Measurements from ENCODE around the gene MYO1D. TPM values are rescaled to one million over a fixed set of nuclear protein-coding genes. Genes with fewer than 3 reads are reported as not detected.
"Not testable (repeated sequence)": the region's sequence is repeated elsewhere in the genome, so short reads cannot be mapped to it uniquely, and the experiment has no call there.

MYO1D gene
- total and polyA plus RNA-seq, 4 donors, result 4.5 to 22.9 (median 13.3) TPM

DNA sequence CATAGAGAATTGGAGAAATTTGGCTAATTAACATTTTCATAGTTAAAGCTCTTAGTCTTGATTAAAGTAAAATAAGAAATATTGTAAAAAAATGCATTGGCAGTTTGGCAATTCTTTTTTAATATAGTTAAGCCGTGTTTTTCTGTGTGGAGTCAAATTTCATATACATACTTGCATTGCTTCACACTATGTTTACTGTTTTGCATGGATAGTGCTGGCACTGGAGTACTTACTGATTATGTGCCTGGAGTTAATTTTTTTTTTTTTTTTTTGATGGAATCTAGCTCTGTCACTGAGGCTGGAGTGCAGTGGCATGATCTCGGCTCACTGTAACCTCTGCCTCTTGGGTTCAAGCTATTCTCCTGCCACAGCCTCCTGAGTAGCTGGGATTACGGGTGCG, 43.0 kb upstream of the MYO1D start:
- H3K4me1 ChIP-seq (ENCODE audit: control insufficient read depth in 4 of 4, insufficient read depth in 4 of 4, low read length in 3 of 4); H3K9ac ChIP-seq (ENCODE audit: low read depth in 1 of 2, low read length in 2 of 2); H3K9me3 ChIP-seq (ENCODE audit: control insufficient read depth in 4 of 4, low read length in 3 of 4); H3K27ac ChIP-seq (ENCODE audit: low read depth in 1 of 2, low read length in 2 of 2); H3K4me3 ChIP-seq (ENCODE audit: low read depth in 1 of 3, low read length in 3 of 3); H3K36me3 ChIP-seq (ENCODE audit: control insufficient read depth in 4 of 4, insufficient read depth in 3 of 4, low read depth in 1 of 4, low read length in 3 of 4); DNase-seq (ENCODE audit: low spot score); H3K27me3 ChIP-seq (ENCODE audit: control insufficient read depth in 4 of 4, insufficient read depth in 4 of 4, low read length in 3 of 4): not testable (repeated sequence)
- WGBS, result 93% methylated on average over 4 of the region's 4 CpGs

GRCh38 chr17:32917842-32918241, 40.9 kb upstream of the MYO1D start:
- no peak overlapping the region for H3K9ac ChIP-seq (ENCODE audit: low read depth in 1 of 2, low read length in 2 of 2)
- WGBS, result 89% methylated on average over 5 of the region's 5 CpGs
- TF ChIP-seq FOXA2 (IDR thresholded peaks at IDR 0.05) (no peak), EGR1 (IDR thresholded peaks at IDR 0.05; ENCODE audit: low read depth in 2 of 2) (no peak), NR2F2 (IDR thresholded peaks at IDR 0.05) (no peak), YY1 (IDR thresholded peaks at IDR 0.05) (no peak), HNF4A (conservative IDR thresholded peaks at IDR 0.05) (no peak), TAF1 (conservative IDR thresholded peaks at IDR 0.05) (no peak), JUND (IDR thresholded peaks at IDR 0.05) (no peak), RXRA (IDR thresholded peaks at IDR 0.05) (no peak), FOXA1 (IDR thresholded peaks at IDR 0.05) (no peak), MAX (IDR thresholded peaks at IDR 0.05) (no peak), HNF4G (IDR thresholded peaks at IDR 0.05) (no peak), RAD21 (IDR thresholded peaks at IDR 0.05) (no peak), GABPA (IDR thresholded peaks at IDR 0.05 in 1 of 2, conservative IDR thresholded peaks at IDR 0.05 in 1 of 2) (no peak)
- TF ChIP-seq, protein P1, sequence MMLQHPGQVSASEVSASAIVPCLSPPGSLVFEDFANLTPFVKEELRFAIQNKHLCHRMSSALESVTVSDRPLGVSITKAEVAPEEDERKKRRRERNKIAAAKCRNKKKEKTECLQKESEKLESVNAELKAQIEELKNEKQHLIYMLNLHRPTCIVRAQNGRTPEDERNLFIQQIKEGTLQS (IDR thresholded peaks at IDR 0.05), result no peak
- TF ChIP-seq, protein P2, sequence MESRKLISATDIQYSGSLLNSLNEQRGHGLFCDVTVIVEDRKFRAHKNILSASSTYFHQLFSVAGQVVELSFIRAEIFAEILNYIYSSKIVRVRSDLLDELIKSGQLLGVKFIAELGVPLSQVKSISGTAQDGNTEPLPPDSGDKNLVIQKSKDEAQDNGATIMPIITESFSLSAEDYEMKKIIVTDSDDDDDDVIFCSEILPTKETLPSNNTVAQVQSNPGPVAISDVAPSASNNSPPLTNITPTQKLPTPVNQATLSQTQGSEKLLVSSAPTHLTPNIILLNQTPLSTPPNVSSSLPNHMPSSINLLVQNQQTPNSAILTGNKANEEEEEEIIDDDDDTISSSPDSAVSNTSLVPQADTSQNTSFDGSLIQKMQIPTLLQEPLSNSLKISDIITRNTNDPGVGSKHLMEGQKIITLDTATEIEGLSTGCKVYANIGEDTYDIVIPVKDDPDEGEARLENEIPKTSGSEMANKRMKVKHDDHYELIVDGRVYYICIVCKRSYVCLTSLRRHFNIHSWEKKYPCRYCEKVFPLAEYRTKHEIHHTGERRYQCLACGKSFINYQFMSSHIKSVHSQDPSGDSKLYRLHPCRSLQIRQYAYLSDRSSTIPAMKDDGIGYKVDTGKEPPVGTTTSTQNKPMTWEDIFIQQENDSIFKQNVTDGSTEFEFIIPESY (IDR thresholded peaks at IDR 0.05), result no peak
- TF ChIP-seq, protein P3, sequence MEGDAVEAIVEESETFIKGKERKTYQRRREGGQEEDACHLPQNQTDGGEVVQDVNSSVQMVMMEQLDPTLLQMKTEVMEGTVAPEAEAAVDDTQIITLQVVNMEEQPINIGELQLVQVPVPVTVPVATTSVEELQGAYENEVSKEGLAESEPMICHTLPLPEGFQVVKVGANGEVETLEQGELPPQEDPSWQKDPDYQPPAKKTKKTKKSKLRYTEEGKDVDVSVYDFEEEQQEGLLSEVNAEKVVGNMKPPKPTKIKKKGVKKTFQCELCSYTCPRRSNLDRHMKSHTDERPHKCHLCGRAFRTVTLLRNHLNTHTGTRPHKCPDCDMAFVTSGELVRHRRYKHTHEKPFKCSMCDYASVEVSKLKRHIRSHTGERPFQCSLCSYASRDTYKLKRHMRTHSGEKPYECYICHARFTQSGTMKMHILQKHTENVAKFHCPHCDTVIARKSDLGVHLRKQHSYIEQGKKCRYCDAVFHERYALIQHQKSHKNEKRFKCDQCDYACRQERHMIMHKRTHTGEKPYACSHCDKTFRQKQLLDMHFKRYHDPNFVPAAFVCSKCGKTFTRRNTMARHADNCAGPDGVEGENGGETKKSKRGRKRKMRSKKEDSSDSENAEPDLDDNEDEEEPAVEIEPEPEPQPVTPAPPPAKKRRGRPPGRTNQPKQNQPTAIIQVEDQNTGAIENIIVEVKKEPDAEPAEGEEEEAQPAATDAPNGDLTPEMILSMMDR (IDR thresholded peaks at IDR 0.05; ENCODE audit: low read depth, low read length, missing input control), result no peak
- no peaks in the 10 kb centered on the region for H3K36me3 ChIP-seq (ENCODE audit: control insufficient read depth in 4 of 4, insufficient read depth in 3 of 4, low read depth in 1 of 4, low read length in 3 of 4)
- H3K4me1 ChIP-seq (ENCODE audit: control insufficient read depth in 4 of 4, insufficient read depth in 4 of 4, low read length in 3 of 4), result no peaks in the 10 kb centered on the region
- DNase-seq (ENCODE audit: low spot score), result peak; percentile 6
- no peak overlapping the region for H3K27ac ChIP-seq (ENCODE audit: low read depth in 1 of 2, low read length in 2 of 2)
- no peak overlapping the region for H3K4me3 ChIP-seq (ENCODE audit: low read depth in 1 of 3, low read length in 3 of 3)
- no peaks in the 10 kb centered on the region for H3K27me3 ChIP-seq (ENCODE audit: control insufficient read depth in 4 of 4, insufficient read depth in 4 of 4, low read length in 3 of 4)
- no peaks in the 10 kb centered on the region for H3K9me3 ChIP-seq (ENCODE audit: control insufficient read depth in 4 of 4, low read length in 3 of 4)

- no peaks in the 10 kb centered on the region for H3K36me3 ChIP-seq (ENCODE audit: control insufficient read depth in 4 of 4, insufficient read depth in 3 of 4, low read depth in 1 of 4, low read length in 3 of 4)
- no peak overlapping the region for H3K27ac ChIP-seq (ENCODE audit: low read depth in 1 of 2, low read length in 2 of 2)
- no peaks in the 10 kb centered on the region for H3K27me3 ChIP-seq (ENCODE audit: control insufficient read depth in 4 of 4, insufficient read depth in 4 of 4, low read length in 3 of 4)
- peaks cover 0 to 6% (median 3%) of the 10 kb centered on the region in 4 donors for H3K4me1 ChIP-seq (ENCODE audit: control insufficient read depth in 4 of 4, insufficient read depth in 4 of 4, low read length in 3 of 4)
- H3K4me3 ChIP-seq (ENCODE audit: low read depth in 1 of 3, low read length in 3 of 3), result no peak overlapping the region
- H3K9me3 ChIP-seq (ENCODE audit: control insufficient read depth in 4 of 4, low read length in 3 of 4), result no peaks in the 10 kb centered on the region
- DNase-seq (ENCODE audit: low spot score), result no peak
- no peak overlapping the region for H3K9ac ChIP-seq (ENCODE audit: low read depth in 1 of 2, low read length in 2 of 2)
- no peak for TF ChIP-seq FOXA1 (IDR thresholded peaks at IDR 0.05)
- TF ChIP-seq, protein P3 (IDR thresholded peaks at IDR 0.05; ENCODE audit: low read depth, low read length, missing input control), result no peak
- TF ChIP-seq TAF1 (conservative IDR thresholded peaks at IDR 0.05), result no peak
- TF ChIP-seq, protein P4, sequence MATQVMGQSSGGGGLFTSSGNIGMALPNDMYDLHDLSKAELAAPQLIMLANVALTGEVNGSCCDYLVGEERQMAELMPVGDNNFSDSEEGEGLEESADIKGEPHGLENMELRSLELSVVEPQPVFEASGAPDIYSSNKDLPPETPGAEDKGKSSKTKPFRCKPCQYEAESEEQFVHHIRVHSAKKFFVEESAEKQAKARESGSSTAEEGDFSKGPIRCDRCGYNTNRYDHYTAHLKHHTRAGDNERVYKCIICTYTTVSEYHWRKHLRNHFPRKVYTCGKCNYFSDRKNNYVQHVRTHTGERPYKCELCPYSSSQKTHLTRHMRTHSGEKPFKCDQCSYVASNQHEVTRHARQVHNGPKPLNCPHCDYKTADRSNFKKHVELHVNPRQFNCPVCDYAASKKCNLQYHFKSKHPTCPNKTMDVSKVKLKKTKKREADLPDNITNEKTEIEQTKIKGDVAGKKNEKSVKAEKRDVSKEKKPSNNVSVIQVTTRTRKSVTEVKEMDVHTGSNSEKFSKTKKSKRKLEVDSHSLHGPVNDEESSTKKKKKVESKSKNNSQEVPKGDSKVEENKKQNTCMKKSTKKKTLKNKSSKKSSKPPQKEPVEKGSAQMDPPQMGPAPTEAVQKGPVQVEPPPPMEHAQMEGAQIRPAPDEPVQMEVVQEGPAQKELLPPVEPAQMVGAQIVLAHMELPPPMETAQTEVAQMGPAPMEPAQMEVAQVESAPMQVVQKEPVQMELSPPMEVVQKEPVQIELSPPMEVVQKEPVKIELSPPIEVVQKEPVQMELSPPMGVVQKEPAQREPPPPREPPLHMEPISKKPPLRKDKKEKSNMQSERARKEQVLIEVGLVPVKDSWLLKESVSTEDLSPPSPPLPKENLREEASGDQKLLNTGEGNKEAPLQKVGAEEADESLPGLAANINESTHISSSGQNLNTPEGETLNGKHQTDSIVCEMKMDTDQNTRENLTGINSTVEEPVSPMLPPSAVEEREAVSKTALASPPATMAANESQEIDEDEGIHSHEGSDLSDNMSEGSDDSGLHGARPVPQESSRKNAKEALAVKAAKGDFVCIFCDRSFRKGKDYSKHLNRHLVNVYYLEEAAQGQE (IDR thresholded peaks at IDR 0.05), result no peak
- TF ChIP-seq SP1 (IDR thresholded peaks at IDR 0.05), result no peak
- TF ChIP-seq FOXA2 (IDR thresholded peaks at IDR 0.05), result no peak
- TF ChIP-seq EGR1 (IDR thresholded peaks at IDR 0.05; ENCODE audit: low read depth in 2 of 2), result no peak
- TF ChIP-seq HNF4G (IDR thresholded peaks at IDR 0.05), result no peak
- no peak for TF ChIP-seq YY1 (IDR thresholded peaks at IDR 0.05)
Measured at GRCh38 chr17:32917081-32917480, 40.2 kb upstream of the MYO1D start.

Data from liver (tissue), 9 donors.